Retina (tissue), 1 donor: Measurements from ENCODE around the gene NRIP2.

Experiments
- DNase-seq: peaks from one replicate; pipeline ENCODE4 v3.0.0-alpha.2; 2016

Gene NRIP2

DNA sequence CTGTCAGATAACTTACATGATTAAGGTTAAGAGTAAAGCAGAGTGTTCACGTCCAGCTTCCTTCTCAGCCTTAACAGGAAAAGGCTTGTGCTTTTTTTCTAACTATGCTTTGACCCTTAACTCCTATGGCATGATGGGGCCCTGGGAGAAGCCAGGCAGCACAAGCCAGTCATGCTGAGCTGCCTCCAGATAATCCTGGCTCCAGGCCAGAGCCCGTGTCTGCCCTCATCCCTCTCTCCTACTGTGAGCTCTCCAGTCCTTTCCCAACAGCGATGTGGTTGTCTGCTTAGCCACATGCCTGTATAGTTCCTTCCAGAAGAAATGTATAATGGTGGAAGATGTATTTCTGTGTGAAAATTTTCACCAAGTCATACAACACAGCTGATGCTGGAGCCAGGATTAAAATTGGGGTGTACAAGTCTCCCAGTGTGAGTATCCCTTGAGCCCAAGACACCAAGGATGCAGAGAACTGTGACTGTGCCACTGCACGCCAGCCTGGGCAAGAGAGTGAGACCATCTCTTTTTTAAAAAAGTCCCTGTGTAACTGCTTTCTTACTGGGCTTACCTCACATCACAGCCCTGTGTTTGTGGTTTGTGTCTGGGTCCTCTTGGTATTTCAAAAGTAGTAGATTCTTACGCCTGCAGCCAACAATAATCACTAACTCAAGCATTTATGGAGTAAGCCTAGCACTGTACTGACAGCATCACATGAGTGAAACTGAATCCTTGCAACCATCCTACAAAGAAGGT lies 30.3 kb downstream of the NRIP2 start:
- DNase-seq: no peak

DNA sequence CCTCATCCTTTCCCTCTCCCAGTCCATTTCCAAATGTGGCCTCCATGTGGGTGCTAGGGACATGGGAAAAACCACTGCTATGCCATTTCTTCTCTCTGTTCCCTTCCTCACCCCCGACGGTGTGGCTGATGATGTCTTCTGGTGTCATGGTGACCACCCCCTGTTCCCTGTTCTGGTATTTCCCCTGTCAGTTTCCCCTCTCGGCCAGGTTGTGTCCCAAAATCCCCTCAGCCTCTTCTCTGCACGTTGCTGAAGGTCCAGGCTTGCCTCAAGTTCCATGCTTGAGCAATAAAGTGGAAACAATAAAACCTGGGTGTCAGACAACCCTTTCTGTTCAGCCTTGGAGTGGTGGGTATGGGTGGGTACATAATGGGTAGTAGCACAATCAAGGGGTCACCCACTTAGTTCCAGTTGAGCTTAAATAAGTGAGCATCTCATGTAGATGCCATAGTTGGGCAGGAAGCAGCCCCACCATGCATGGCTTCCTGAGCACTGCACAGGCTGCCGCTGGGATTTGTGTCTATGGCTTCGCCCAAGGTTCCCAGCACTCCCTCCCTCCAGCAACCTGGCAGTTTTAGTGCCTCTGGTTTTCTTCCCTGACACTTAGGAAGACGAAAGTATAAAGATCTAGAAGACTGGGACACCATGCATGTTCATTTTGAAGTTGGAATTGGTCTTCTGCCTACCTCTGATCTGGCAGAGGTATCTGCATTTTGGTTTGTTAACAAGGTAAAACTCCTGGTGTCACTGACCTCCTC lies 31.0 kb downstream of the NRIP2 start:
- no peak for DNase-seq

DNA sequence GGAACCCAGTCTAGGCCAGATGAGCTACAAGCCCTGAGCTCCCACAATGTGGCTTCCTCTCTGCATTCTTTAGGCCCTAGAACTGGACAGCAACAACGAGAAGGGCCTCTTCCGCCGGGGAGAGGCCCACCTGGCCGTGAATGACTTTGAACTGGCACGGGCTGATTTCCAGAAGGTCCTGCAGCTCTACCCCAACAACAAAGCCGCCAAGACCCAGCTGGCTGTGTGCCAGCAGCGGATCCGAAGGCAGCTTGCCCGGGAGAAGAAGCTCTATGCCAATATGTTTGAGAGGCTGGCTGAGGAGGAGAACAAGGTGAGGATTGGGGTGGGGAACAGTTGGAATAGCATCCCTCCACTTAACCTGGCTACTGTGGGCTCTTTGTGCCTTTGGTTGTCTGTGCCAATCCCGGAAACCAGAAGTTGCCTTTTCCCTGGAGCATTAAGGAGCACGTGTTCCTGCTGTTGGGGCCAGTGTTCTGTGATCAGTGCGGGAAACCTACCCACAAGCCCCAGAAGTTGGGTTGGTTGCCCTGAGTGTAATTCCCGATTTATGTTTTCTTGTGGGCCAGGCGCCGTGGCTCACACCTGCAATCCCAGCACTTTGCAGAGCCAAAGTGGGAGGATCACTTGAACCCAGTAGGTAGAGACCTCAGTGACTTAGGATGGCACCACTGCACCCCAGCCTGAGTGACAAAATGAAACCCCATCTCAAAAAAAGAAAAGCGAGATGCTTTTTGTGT lies 33.6 kb downstream of the NRIP2 start:
- DNase-seq: no peak

DNA sequence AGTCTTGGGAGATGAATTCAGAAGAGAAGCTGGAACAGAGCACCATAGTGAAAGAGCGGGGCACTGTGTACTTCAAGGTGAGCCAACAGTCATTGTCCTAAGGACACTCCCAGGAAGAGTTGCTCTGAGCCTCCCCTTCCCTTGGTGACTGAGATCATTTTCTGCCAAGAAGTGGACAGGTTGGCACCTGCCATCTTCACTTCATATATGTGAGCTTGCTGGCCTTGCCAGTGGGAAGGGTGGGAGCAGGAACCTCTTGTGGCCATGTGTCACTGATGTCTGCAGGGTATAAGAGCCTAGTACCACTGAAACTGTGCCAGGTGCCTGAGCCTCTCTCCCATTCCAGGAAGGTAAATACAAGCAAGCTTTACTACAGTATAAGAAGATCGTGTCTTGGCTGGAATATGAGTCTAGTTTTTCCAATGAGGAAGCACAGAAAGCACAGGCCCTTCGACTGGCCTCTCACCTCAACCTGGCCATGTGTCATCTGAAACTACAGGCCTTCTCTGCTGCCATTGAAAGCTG lies 34.7 kb downstream of the NRIP2 start:
- no peak for DNase-seq

DNA sequence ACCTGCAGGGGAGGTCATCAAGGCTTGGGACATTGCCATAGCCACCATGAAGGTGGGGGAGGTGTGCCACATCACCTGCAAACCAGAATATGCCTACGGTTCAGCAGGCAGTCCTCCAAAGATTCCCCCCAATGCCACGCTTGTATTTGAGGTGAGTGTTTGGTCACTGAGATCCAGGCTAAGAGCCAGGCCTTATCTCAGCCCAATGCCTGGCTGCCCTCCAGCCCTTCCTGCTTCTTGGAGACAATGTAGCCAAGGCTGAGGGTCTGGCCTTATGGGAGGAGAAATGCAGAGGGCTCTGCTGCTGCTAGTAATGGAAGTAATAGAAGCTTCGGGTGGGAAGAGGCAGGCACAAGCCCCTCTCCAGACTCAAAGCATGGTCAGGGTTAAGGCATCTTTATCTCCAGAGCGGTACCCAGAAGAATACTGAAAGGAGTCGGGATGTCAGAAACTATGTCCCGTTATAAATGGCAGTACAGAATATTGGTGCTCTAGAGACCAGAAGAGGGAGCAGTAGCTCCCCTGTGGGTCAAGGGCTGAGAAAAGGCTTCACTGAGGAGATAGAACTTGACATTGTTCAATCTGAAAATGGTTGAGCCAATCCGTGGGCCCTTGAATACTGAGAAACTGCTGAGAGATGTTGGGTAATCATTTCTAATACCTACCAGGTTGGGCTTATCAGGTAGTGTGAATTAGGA lies 37.0 kb downstream of the NRIP2 start:
- DNase-seq: no peak

DNA sequence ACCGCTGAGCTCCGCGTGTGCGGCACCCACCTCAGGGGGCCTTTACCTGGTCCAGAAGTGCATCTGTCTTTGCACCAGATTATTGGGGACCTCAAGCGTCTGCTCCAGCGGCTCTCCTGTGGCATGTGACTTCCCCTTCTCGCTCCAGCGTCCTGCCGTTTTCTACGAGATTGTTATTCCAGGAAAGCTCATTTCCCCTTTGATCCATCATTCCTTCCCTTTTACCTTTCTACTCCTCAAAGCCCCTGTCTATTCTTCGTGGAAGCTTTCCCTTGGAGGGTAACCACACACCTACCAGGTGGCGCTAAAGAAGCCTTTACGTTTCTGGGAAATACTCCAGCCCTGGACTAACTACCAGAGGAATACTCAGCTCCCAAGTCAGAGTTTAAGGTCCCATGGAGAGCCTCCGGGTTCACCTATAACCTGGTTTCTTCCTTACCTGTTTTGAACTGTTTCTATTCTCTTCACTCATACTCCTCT lies 38.6 kb downstream of the NRIP2 start:
- DNase-seq: no peak

DNA sequence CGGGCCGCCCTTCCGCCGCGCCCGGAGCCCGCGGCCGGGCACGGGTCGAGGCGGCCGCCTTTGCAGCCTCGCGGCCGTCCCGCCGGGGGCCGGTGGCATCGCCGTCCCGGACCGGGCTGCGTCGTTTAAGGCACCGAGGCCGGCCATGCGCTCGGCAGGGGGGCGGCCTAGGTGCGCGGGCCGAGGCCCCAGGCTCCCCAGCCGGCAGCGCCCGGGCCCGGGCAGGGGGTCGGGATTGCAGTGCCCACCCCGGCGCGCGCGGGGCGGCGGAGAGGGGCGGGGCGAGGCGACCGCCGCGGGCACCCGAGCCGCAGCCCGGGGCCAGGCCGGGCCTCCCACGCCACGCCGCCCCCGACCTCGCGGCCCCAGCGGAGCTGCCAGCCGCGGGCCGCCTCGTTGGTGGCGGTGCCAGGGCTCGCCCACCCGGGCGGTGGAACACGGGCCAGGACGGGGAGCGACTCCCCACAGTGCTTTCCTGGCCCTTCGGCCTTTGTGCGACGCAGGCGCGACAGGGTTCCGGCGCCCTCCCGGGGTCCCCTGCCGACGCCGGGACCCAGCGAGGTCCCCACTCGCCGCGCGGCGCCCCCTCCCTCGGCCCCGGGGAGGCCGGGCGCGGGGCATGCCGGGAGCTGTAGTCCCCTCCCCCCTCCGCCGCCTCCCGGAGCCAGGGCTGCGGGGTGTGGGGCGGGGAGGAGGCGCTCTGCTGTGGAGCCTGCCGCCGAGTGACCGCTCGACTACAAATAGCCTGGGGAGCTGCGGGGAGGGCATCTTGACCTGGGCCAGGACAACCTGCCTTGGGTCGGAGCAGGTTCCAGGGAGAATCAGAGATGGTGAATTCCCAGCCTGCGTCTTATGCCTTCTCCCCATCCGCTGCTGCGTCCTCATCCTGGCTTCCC lies 39.3 kb downstream of the NRIP2 start:
- peak; percentile 83 for DNase-seq

DNA sequence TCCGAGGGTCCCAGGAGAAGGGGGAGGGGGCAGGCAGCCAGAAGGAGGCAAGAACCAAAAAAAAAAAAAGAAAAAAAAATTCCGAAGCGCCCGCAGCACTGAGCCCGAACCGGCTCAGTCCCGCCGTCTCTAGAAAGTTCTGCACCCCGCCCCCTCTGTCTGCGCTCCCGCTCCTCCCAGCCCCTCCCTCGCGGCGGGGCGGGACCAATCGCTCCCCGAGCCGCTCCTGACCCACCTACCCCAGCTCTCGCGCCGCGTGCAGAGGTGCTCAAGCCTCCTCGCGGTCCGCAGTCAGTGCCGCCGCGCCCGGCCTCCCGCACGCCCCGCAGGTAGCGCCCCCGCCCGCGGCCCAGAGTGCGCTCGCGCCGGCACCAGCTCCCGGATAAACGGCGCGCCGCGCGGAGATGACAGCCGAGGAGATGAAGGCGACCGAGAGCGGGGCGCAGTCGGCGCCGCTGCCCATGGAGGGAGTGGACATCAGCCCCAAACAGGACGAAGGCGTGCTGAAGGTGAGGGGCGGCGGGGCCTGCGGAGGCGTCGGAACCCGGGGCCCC lies 40.0 kb downstream of the NRIP2 start, which contains the start of gene FKBP4:
Gene FKBP4 (plus strand): TSS at position 235 of the 554 bp plus-strand sequence. CDS start 170 bp downstream, at position 405.
- peak; percentile 92 for DNase-seq

DNA sequence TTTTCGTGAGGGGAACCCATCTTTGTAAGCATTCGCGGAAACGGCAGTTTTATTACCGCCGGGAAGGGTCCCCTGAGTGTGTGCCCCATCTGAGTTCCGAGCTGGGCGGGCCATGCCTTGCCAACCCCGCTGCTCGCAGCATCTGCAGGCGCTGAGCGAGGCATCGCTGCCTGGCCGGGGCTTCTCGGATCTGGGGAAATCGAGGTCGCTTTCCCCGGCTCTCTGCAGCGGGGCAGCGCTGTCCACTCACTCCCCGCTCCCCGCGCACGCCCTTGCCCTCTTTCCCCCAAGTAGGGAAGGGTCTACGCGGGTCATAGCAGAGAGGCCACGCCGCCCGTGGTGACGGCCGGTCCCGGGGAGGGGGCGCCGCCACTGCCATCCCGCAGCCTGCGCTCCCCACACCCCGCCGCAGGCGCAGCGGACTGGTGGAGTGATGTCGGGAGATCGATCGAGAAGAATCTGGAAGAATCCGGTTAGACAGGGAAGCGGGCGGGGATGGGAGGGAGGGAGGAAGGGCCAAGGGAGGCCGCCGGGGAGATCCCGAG lies 40.6 kb downstream of the NRIP2 start:
- DNase-seq: peak; percentile 91

DNA sequence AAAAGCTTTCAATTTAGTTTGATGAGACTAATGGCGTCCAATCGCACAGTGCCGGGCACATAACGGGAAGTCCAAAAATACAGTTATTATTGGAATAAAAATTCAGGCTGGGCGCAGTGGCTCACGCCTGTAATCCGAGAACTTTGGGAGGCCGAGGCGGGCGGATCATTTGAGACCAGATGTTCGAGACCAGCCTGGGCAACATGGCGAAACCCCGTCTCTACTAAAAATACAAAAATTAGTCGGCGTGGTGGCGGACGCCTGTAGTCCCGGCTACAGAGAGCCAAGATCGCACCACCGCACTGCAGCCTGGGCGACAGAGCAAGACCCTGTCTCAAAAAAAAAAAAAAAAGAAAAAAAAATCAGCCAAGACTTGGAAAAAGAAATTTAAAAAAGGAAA lies 41.3 kb downstream of the NRIP2 start:
- DNase-seq: no peak

DNA sequence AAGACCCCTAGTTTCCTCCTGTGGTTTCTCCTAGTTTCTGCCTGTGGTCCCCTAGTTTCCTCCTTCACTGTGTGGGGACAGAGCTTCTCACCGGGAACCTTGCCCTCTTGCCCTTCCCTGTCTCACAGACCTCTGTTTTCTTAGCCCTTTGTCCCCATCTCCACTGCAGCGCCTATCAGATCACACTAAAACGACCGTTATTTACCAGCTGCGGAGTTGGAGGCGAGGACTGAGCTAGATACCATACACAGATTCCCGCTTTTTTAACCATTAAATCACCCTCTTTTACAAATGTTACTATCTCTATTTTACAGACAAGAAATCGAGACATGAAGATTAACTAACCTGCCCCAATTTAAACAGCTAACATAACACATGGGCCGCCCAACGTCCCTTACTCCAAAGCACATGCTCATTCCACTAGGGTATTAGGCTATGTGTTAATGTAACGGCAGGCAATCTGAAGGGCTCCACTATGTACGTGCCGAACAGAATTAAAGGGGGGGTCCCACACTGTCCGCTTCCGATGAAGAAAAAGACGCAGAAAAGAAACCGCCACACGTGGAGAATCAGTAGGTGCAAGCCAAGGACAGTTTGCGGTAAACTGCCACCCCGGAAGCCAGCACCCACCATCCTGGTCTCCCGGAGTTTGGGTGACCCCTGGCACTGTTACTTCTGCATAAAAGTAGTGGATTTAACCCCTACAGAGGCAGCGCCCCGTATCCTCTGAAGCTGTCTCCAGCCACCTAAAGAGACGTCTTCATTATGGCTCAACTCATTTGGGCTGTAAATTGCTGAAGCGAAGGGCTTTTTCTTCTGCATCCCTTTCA lies 41.9 kb downstream of the NRIP2 start:
- DNase-seq: peak; percentile 23

DNA sequence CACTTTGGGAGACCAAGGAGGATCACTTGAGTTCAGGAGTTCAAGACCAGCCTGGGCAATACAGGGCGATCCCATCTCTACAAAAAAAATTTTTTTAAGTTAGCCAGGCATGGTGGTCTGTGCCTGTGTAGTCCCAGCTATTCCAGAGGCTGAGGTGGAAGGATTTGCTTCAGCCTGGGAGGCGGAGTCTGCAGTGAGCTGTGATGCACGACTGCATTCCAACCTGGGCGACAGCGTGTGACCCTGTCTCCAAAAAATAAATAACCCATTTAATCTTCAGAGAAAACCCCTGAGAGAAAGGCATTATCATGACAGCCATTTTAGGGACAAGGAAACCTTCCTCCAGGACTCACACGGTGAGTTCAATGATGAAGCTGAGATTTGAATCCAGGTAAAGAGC lies 43.7 kb downstream of the NRIP2 start:
- DNase-seq: no peak

DNA sequence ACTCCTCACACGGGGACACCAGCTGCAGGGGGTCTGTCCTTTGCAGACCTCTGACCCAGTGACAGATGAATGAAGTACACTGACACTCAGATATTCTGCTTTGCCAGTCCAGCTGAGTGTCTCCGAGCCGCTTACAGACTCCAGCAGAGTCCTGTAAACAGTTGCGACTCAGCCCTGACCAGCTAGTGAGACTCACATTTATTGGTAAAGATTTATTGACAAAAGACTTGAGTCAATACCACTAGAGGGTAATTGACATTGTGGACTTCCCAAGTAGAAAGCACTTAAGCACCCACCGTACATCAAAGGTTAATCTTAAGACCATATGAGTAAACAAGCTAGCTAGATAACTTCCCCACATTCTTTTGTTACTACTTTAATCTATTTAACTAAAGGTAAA lies 49.8 kb downstream of the NRIP2 start:
- no peak for DNase-seq

DNA sequence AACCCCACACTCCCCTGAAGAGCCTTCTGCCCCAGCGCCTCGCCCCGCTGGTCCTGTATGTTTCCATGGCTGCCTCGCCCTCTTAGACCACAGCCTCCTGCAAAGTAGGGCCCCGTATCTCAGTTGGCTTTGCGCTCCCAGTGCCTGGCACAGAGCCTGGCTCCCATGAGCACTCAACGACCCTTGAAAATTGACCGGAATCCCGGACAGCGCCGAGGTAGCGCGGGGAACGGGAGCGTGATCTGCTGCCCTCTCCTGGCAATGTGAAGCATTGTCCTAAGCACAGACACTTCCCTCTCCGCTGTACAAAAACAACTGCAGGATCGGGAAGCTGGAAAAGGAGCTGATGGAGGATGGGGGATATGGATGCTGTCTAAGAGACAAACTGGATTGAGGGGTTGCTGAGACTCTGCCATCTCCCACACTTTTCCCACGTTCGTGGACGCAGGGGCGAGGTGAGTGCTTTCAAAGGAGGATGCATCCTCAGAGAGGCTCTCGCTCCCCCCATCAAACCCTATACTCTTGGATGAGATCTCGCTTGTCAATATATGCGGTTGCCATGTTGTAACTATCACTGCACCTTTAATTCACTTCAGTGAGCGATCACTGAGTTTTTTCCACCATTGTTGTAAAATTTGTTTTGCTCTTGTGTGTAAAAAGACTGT lies 50.8 kb downstream of the NRIP2 start:
- DNase-seq: peak; percentile 82

DNA sequence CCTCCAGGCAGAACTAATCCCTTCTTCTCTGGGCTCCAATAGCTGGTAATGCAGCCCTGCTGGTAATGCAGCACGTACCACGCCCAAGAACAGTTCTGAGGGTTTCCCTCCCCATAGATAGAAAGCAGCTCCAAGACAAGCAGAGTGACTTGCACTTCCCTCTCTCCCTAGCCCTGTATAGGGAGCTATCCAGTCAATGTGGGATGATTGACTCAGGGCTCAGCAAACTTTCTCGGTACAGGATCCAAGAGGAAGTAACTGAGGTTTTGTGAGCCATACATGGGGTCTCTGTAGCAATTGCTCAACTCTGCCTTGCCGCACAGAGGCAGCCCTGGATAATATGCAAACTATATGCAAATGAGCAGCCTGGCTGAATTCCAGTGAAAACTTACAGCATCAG lies 55.6 kb downstream of the NRIP2 start:
- no peak for DNase-seq

DNA sequence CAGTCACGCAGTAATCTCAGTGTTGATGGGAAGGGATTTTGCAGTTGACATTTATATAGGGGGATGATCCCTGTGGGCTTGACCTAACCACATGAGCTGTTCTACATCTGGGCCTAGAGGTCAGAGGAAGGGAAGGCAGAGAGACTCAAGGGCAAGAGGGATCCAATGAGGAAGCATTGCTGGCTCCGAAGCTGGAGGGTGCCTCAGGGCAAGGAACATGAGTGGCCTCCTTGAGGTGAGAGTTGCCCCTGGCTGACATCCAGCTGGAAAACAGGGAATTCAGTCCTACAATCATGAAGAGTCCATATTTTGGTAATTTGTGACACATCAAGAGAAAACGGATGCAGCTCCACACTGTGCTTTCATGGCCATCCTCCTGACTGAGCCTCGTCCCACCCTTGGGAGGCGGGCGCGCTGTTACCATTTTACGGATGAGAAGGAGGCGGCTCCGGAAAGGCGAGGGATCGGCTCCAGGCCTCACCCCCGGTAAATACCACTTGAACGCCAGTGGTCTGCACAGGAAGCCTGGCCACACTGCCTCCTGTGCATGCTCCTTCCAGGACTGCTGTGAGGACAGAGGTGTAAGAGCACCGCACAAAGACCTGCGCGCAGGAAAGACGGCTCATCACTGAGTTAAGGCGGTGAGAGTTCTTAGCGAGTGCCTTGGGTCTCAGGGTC lies 58.6 kb downstream of the NRIP2 start:
- no peak for DNase-seq

DNA sequence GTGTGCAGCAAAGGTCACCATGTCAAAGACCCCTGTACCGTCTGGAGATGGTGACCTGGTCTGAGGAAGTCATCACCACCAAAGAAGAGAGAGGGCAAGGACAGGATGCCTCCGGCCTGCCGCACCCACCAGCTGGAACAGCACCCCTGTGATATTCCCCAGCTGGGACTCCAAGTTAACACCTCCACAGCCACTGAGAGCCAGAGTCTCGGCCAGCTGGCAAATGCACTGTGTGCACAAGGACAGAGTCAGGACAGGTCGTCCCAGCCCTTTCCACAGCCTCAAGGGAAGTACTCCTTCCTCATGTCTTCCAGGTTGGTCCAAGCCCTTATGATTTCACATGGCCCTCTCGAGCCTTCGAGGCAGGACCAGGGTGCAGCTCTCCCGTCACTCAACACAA lies 59.4 kb downstream of the NRIP2 start:
- no peak for DNase-seq
